Measurements from ENCODE around the gene ADCY10.

ADCY10 gene

DNA sequence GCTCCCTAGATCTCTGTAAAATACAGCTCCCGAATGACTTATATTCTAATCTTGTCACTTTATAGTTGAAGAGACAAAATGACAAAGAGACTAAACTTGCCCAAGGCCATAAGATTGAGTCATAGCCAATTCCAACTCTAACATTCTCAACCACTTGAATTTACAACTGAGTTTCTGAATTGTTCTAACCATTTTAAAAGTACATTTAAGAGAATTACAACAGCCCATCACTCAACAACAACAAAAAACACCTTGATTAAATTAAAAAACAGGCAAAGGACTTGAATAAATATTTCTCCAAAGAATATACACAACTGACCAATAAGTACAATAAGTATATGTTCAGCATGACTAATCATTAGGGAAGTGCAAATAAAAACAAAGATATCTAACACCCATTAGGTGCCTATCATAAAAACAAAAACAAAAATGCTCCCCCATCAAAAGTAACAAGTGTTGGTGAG, 8.7 kb upstream of the ADCY10 start:
- H3F3A ChIP-seq (ENCODE audit: insufficient read depth, low read length): no peaks in the 10 kb centered on the region
- no peak overlapping the region for H3K4me2 ChIP-seq (ENCODE audit: low read length)
- H2AFZ ChIP-seq (ENCODE audit: low read length): no peak overlapping the region
- H3K4me1 ChIP-seq (ENCODE audit: insufficient read depth, low read length, severe bottlenecking): peaks cover 9% of the 10 kb centered on the region
- H3K9me3 ChIP-seq (ENCODE audit: low read length): no peaks in the 10 kb centered on the region
- H3K79me2 ChIP-seq (ENCODE audit: insufficient read depth, low read length): peaks cover 6% of the 10 kb centered on the region; the same call in 1 of the 2 replicates
- H4K20me1 ChIP-seq (ENCODE audit: insufficient read depth, low read length): no peaks in the 10 kb centered on the region
- no peak for TF ChIP-seq EZH2 (IDR thresholded peaks at IDR 0.05; ENCODE audit: borderline replicate concordance, low read length)
- TF ChIP-seq, protein P1, sequence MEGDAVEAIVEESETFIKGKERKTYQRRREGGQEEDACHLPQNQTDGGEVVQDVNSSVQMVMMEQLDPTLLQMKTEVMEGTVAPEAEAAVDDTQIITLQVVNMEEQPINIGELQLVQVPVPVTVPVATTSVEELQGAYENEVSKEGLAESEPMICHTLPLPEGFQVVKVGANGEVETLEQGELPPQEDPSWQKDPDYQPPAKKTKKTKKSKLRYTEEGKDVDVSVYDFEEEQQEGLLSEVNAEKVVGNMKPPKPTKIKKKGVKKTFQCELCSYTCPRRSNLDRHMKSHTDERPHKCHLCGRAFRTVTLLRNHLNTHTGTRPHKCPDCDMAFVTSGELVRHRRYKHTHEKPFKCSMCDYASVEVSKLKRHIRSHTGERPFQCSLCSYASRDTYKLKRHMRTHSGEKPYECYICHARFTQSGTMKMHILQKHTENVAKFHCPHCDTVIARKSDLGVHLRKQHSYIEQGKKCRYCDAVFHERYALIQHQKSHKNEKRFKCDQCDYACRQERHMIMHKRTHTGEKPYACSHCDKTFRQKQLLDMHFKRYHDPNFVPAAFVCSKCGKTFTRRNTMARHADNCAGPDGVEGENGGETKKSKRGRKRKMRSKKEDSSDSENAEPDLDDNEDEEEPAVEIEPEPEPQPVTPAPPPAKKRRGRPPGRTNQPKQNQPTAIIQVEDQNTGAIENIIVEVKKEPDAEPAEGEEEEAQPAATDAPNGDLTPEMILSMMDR (IDR thresholded peaks at IDR 0.05; ENCODE audit: low read length): no peak
- H3K4me3 ChIP-seq (ENCODE audit: low read depth, low read length, poor library complexity, severe bottlenecking): no peak overlapping the region
- no peaks in the 10 kb centered on the region for H3K27me3 ChIP-seq (ENCODE audit: insufficient read depth, low read length)
- H3K9me2 ChIP-seq (ENCODE audit: low read depth, low read length): no peaks in the 10 kb centered on the region
- no peak overlapping the region for H3K27ac ChIP-seq (ENCODE audit: low read depth, low read length, poor library complexity, severe bottlenecking)
- peaks cover 31% of the 10 kb centered on the region for H3K36me3 ChIP-seq (ENCODE audit: insufficient read depth, low read length)
- no peak overlapping the region for H3K9ac ChIP-seq (ENCODE audit: low read length)

GRCh38 chr1:167922023-167922422, 8.1 kb upstream of the ADCY10 start:
- Histone ChIP-seq H3K36me3 (ENCODE audit: insufficient read depth, low read length) (peaks cover 34% of the 10 kb centered on the region), H3K4me1 (ENCODE audit: insufficient read depth, low read length, severe bottlenecking) (peaks cover 9% of the 10 kb centered on the region), H3K79me2 (ENCODE audit: insufficient read depth, low read length) (no peaks in the 10 kb centered on the region; the same call in 1 of the 2 replicates), H3K4me3 (ENCODE audit: low read depth, low read length, poor library complexity, severe bottlenecking) (no peak overlapping the region), H3K27ac (ENCODE audit: low read depth, low read length, poor library complexity, severe bottlenecking) (no peak overlapping the region), H4K20me1 (ENCODE audit: insufficient read depth, low read length) (no peaks in the 10 kb centered on the region), H3F3A (ENCODE audit: insufficient read depth, low read length) (no peaks in the 10 kb centered on the region), H3K4me2 (ENCODE audit: low read length) (no peak overlapping the region), H3K9me3 (ENCODE audit: low read length) (no peaks in the 10 kb centered on the region), H3K27me3 (ENCODE audit: insufficient read depth, low read length) (no peaks in the 10 kb centered on the region), H3K9ac (ENCODE audit: low read length) (no peak overlapping the region), H3K9me2 (ENCODE audit: low read depth, low read length) (no peaks in the 10 kb centered on the region), H2AFZ (ENCODE audit: low read length) (no peak overlapping the region)
- TF ChIP-seq, protein P1 (IDR thresholded peaks at IDR 0.05; ENCODE audit: low read length): no peak

DNA sequence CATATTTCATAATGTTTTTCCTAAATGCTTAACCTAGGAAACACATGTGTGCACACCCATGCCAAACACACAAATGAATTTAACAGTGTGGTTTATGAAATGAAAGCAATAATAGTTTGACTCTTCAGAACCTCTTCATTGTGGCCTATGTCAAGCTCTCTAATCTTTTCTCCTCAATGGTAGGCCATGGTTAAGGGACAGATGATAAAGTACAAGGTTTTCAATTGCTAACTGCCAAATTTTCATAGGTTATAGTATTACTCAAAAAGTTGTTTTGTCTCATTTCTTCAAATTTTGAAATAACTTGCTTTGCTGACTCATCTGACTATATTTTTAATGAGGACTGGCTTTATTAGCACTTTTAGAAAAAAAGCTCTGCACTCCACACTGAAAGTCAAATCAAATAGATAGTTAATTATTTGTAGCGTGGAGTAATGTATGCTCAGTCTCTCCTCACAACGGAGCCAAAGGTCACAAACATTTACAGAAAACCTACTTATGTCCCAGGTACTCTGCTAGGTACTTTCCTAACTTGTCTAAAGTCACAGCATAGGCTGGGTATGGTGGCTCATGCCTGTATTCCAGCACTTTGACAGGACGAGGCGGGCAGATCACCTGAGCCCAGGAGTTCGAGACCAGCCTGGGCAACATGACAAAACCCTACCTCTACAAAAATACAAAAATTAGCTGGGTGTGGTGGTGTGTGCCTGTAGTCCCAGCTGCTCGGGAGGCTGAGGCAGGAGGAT, 3.0 kb upstream of the ADCY10 start:
- H3K27ac ChIP-seq (ENCODE audit: low read depth, low read length, poor library complexity, severe bottlenecking): no peak overlapping the region
- H3K36me3 ChIP-seq (ENCODE audit: insufficient read depth, low read length): peaks cover 24% of the 10 kb centered on the region; the same call in 1 of the 2 replicates
- TF ChIP-seq, protein P1 (IDR thresholded peaks at IDR 0.05; ENCODE audit: low read length): no peak
- TF ChIP-seq EZH2 (IDR thresholded peaks at IDR 0.05; ENCODE audit: borderline replicate concordance, low read length): no peak
- no peak overlapping the region for H2AFZ ChIP-seq (ENCODE audit: low read length)
- no peak overlapping the region for H3K9ac ChIP-seq (ENCODE audit: low read length)
- H3K79me2 ChIP-seq (ENCODE audit: insufficient read depth, low read length): no peaks in the 10 kb centered on the region; the same call in 1 of the 2 replicates
- H3F3A ChIP-seq (ENCODE audit: insufficient read depth, low read length): no peaks in the 10 kb centered on the region
- H3K9me2 ChIP-seq (ENCODE audit: low read depth, low read length): no peaks in the 10 kb centered on the region
- H4K20me1 ChIP-seq (ENCODE audit: insufficient read depth, low read length): no peaks in the 10 kb centered on the region
- no peak overlapping the region for H3K4me2 ChIP-seq (ENCODE audit: low read length)
- H3K4me1 ChIP-seq (ENCODE audit: insufficient read depth, low read length, severe bottlenecking): no peaks in the 10 kb centered on the region
- H3K27me3 ChIP-seq (ENCODE audit: insufficient read depth, low read length): no peaks in the 10 kb centered on the region
- H3K4me3 ChIP-seq (ENCODE audit: low read depth, low read length, poor library complexity, severe bottlenecking): no peak overlapping the region
- H3K9me3 ChIP-seq (ENCODE audit: low read length): no peaks in the 10 kb centered on the region

Data from OCI-LY1 (cell line).